Measurements from ENCODE around the gene CORO2A.

DNA sequence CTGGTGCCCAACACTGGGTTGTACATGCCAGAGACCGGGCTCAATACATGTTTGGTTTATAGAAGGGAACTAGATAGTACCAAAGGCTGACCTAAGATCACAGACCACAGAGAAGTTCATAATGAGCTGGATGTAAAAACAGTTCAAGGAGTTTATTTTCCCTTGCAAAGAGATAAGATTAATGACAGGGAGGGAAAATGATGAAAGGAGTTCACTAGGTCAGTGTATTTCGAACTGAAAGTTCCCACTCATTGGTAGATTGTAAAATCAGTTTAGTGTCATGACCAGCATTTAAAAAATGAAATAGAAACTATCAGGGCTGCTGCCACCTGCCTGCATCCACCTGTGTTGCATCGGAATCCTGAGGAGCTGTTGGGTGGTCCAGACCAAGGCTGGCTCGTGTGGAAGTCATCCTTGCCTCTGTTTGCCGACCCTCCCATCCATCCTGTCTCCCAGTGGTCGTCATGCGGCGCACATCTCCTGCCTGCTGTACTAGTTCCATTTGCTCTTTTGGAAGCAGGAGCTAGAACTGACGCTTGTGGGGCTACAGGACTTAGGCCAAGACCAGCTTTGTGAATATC is 41.9 kb upstream of the CORO2A start:
- TF ChIP-seq, protein P1, sequence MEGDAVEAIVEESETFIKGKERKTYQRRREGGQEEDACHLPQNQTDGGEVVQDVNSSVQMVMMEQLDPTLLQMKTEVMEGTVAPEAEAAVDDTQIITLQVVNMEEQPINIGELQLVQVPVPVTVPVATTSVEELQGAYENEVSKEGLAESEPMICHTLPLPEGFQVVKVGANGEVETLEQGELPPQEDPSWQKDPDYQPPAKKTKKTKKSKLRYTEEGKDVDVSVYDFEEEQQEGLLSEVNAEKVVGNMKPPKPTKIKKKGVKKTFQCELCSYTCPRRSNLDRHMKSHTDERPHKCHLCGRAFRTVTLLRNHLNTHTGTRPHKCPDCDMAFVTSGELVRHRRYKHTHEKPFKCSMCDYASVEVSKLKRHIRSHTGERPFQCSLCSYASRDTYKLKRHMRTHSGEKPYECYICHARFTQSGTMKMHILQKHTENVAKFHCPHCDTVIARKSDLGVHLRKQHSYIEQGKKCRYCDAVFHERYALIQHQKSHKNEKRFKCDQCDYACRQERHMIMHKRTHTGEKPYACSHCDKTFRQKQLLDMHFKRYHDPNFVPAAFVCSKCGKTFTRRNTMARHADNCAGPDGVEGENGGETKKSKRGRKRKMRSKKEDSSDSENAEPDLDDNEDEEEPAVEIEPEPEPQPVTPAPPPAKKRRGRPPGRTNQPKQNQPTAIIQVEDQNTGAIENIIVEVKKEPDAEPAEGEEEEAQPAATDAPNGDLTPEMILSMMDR (IDR thresholded peaks at IDR 0.05), result no peak
- no peak for TF ChIP-seq ZFX (IDR thresholded peaks at IDR 0.05; ENCODE audit: borderline replicate concordance)
